ENCODE results near the gene MFNG. TPM values are rescaled to one million over a fixed set of nuclear protein-coding genes. Genes with fewer than 3 reads are reported as not detected.
A peak's percentile ranks its signal among the peaks of the same experiment; 100 is the strongest.

MFNG gene
- total and polyA plus RNA-seq, 4 experiments from 2014 or later: 213 to 441 (median 278) TPM

DNA sequence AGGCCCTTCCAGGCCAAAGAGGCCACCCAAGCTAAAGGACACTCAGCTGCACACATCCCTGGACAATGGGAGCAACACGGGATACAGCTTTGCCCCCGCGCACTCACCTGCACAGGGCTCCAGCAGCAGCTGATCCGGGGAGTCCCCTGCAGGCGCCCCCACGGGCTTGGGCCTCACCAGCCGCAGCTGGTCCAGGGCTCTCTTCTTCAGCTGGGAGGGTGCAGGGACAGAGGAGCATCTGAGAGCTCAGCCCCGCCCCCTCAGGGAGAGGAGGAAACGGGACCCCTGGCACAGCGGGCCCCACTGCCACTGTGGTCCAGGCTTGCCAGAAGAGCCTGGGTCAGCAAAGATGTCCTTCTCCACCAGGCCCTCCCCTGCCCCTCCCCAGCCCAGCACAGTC, 7.8 kb upstream of the MFNG start:
- Mint-ChIP-seq H3K4me1 (peaks cover 8 to 46% (median 23%) of the 10 kb centered on the region in 4 donors), H3K9me3 (no peaks in the 10 kb centered on the region), H3K4me3 (no peak overlapping the region), H3K27me3 (no peaks in the 10 kb centered on the region), H3K27ac (peak overlapping the region in 1 of 7 donors; percentile 72), H3K36me3 (no peaks in the 10 kb centered on the region)
- no peak overlapping the region for H3K27ac ChIP-seq (ENCODE audit: low read depth, low read length)
- CTCF ChIA-PET (ENCODE audit: partially characterized antibody): interaction anchor here (0.8 to 14.4 kb wide), 7 partner anchors 8 to 178 kb away, joined by 3 to 185 read pairs (median 4); no protein-coding TSS in a partner anchor
- H3K27me3 ChIP-seq (ENCODE audit: insufficient read depth, low read length): no peaks in the 10 kb centered on the region
- no peaks in the 10 kb centered on the region for H3K9me3 ChIP-seq (ENCODE audit: control insufficient read depth in 1 of 2, low read length in 2 of 2)
- no peak overlapping the region for H3K4me3 ChIP-seq (ENCODE audit: low read length in 2 of 2)
- H3K36me3 ChIP-seq (ENCODE audit: insufficient read depth, low read length): no peaks in the 10 kb centered on the region
- POLR2A ChIA-PET (ENCODE audit: partially characterized antibody): interaction anchor here (3.9 kb wide), 1 partner anchor 9 kb away, joined by 27 read pairs; the partner anchor contains the start of gene MFNG
- intact Hi-C loops (cut with micrococcal nuclease): no loop called here
- H3K4me1 ChIP-seq (ENCODE audit: insufficient read depth, low read length): peaks cover 15% of the 10 kb centered on the region
- DNase-seq: no peak

DNA sequence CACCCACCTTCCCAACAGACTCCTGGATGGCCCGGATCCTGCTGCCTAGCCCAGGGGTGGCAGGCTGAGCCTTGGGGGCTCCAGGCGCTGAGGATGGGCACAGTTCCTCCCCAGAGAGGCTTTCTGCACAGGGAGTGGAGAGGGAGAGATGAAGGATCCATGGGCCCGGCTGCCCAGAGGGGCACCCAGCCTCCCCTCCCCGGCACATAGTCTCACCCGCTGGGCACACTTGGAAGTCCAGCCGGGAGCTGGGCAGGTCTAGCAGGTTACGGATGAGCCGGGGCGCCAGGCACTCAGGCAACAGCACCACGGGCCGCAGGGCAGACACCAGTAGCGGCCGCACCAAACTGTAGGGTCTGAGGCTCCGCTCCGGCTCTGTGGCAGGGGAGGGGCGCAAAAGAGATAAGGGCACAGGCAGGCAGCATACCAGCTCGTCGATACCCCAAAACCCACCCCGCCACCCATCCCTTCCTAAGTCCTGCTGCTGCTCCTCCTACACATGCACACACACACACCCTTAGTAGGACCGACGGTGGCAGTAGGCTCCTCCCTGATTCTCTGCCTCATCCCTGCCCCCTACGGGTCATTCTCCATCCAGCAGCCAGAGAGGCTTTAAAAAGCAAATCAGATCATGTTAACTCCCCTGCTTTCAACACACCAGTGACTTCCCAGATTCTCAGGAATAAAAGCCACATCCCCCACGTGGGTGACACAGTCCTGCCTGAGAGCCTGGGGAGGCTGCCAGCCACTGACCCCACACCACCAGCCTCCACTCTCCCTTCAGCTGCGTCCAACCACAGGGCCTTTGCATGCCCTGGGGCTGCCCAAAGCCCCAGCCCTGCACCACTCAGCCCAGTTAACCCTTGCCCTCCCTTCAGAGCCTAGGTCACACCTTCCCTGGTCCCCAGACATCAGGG, 6.5 kb upstream of the MFNG start:
- Mint-ChIP-seq H3K27me3 (no peaks in the 10 kb centered on the region), H3K27ac (peak overlapping the region in 6 of 7 donors; percentile 12 to 94 (median 50)), H3K9me3 (no peaks in the 10 kb centered on the region), H3K4me1 (peaks cover 10 to 48% (median 28%) of the 10 kb centered on the region in 4 donors), H3K36me3 (no peaks in the 10 kb centered on the region), H3K4me3 (peak overlapping the region in 1 of 8 donors; percentile 25)
- peak; percentile 45 to 59 (median 53) for DNase-seq
- no peaks in the 10 kb centered on the region for H3K9me3 ChIP-seq (ENCODE audit: control insufficient read depth in 1 of 2, low read length in 2 of 2)
- no peak overlapping the region for H3K27ac ChIP-seq (ENCODE audit: low read depth, low read length)
- POLR2A ChIA-PET (ENCODE audit: partially characterized antibody): interaction anchor here (3.9 kb wide), 1 partner anchor 7 kb away, joined by 27 read pairs; the partner anchor contains the start of gene MFNG
- CTCF ChIA-PET (ENCODE audit: partially characterized antibody): interaction anchor here (1.0 to 14.4 kb wide), 5 partner anchors 9 to 176 kb away, joined by 3 to 185 read pairs (median 5); no protein-coding TSS in a partner anchor
- H3K36me3 ChIP-seq (ENCODE audit: insufficient read depth, low read length): no peaks in the 10 kb centered on the region
- H3K4me3 ChIP-seq (ENCODE audit: low read length in 2 of 2): no peak overlapping the region
- intact Hi-C loops (cut with micrococcal nuclease): no loop called here
- peaks cover 19% of the 10 kb centered on the region for H3K4me1 ChIP-seq (ENCODE audit: insufficient read depth, low read length)
- H3K27me3 ChIP-seq (ENCODE audit: insufficient read depth, low read length): no peaks in the 10 kb centered on the region

DNA sequence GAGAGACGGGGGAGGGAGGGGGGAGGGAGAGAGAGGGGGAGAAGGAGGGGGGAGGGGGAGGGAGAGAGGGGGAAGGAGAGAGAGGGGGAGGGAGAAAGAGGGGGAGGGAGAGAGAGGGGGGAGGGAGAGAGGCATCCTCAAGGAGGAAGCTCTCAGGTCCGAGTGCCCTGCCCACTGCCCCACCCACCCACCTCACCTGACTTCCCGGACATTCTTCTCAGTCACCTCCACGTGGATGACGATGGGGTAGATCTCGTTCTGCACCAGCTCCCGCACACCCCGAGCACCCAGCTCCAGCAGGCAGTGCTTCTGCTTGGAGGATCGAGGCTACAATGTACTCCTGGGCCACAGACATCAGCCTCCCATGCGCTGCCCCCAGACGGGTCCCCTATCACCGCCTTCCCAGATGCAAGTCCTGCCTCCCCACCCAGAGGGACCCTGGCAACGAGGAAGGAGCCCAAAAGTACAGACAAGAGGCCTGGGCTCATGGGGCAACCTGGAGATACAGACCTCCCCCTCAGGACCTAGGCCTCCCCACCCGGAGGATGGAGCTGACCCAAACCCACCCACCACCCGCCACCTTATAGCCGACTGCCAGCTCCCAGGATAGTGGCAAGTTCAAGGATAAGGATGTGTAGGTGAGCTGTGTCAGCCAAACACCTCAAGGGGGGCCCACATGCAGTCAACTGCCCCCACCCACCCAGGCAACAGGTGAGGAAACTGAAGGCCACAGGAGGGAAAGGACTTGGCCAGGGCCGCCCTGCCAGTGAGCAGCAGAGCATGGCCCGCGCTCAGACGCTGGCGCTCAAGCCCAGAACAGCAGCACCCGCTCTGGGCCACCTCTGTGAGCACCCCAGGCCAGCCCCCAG, 5.6 kb upstream of the MFNG start:
- H3K9me3 ChIP-seq (ENCODE audit: control insufficient read depth in 1 of 2, low read length in 2 of 2): no peaks in the 10 kb centered on the region
- ChIA-PET CTCF (ENCODE audit: partially characterized antibody) (interaction anchor here (1.0 to 14.4 kb wide), 2 partner anchors 18 to 175 kb away, joined by 3 to 185 read pairs; no protein-coding TSS in a partner anchor), POLR2A (ENCODE audit: partially characterized antibody) (no interaction called here)
- H3K27me3 Mint-ChIP-seq: no peaks in the 10 kb centered on the region
- H3K4me3 Mint-ChIP-seq: no peak overlapping the region
- no peak overlapping the region for H3K4me3 ChIP-seq (ENCODE audit: low read length in 2 of 2)
- H3K27ac ChIP-seq (ENCODE audit: low read depth, low read length): no peak overlapping the region
- H3K27ac Mint-ChIP-seq: peak overlapping the region in 2 of 7 donors; percentile 55 to 68
- no peaks in the 10 kb centered on the region for H3K27me3 ChIP-seq (ENCODE audit: insufficient read depth, low read length)
- H3K4me1 ChIP-seq (ENCODE audit: insufficient read depth, low read length): peaks cover 28% of the 10 kb centered on the region
- DNase-seq: peak in 1 of 5 donors; percentile 30
- H3K9me3 Mint-ChIP-seq: no peaks in the 10 kb centered on the region
- peaks cover 17 to 56% (median 36%) of the 10 kb centered on the region in 4 donors for H3K4me1 Mint-ChIP-seq
- H3K36me3 ChIP-seq (ENCODE audit: insufficient read depth, low read length): no peaks in the 10 kb centered on the region
- intact Hi-C loops (cut with micrococcal nuclease): no loop called here
- H3K36me3 Mint-ChIP-seq: no peaks in the 10 kb centered on the region

DNA sequence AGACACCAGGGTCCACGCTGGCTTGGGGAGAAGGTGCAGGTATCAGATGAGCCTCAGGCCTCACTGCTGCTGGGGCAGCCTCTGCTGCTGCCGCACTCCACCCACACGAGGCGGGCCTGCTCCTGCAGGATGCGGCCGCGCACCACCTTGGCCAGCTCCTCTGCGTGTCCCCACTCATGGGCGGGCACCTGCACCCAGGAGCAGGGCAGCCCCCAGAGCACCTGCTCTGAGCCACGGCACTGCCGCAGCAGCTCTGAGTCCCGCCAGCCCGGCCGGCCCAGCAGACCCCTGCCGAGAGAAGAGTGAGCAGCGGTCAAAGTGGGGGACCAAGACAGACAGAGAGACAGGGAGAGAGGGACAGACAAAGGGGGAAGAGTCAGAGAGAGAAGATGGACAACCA, 4.9 kb upstream of the MFNG start:
- H3K27me3 Mint-ChIP-seq: no peaks in the 10 kb centered on the region
- H3K4me1 Mint-ChIP-seq: peaks cover 22 to 62% (median 41%) of the 10 kb centered on the region in 4 donors
- H3K9me3 Mint-ChIP-seq: peaks cover 0 to 3% (median 0%) of the 10 kb centered on the region in 8 donors
- no peak for DNase-seq
- no peaks in the 10 kb centered on the region for H3K36me3 ChIP-seq (ENCODE audit: insufficient read depth, low read length)
- H3K27me3 ChIP-seq (ENCODE audit: insufficient read depth, low read length): no peaks in the 10 kb centered on the region
- no peaks in the 10 kb centered on the region for H3K36me3 Mint-ChIP-seq
- peaks cover 33% of the 10 kb centered on the region for H3K4me1 ChIP-seq (ENCODE audit: insufficient read depth, low read length)
- ChIA-PET POLR2A (ENCODE audit: partially characterized antibody) (no interaction called here), CTCF (ENCODE audit: partially characterized antibody) (interaction anchor here (2.2 to 14.4 kb wide), 2 partner anchors 18 to 32 kb away, joined by 5 to 185 read pairs; no protein-coding TSS in a partner anchor)
- intact Hi-C loops (cut with micrococcal nuclease): no loop called here
- peak overlapping the region in 2 of 7 donors; percentile 55 to 56 for H3K27ac Mint-ChIP-seq
- no peak overlapping the region for H3K4me3 ChIP-seq (ENCODE audit: low read length in 2 of 2)
- H3K9me3 ChIP-seq (ENCODE audit: control insufficient read depth in 1 of 2, low read length in 2 of 2): no peaks in the 10 kb centered on the region
- H3K4me3 Mint-ChIP-seq: no peak overlapping the region
- no peak overlapping the region for H3K27ac ChIP-seq (ENCODE audit: low read depth, low read length)

DNA sequence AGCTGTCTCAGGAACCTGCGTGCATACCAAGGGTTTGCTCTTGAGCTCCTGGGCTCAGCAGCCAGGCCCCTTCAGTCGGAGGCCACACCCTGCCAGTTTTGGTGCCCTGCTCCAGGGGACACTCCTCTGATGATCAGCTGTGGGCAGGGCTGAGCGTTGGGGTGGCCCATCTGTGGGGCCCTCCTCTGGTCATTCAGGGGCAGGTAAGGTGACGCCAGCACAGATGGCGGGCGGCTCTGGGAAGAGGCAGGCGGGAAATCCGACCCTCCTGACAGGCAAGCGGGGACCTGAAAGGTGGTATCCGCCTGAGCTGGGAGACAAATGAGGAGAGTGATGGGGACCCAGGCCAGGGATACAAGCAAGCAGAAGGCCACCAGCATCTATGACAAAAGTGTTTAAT, 3.8 kb upstream of the MFNG start:
- peak overlapping the region in 1 of 8 donors; percentile 68 for H3K4me3 Mint-ChIP-seq
- H3K4me1 Mint-ChIP-seq: peaks cover 22 to 65% (median 45%) of the 10 kb centered on the region in 4 donors
- H3K36me3 Mint-ChIP-seq: peaks cover 0 to 5% of the 10 kb centered on the region in 2 donors
- POLR2A ChIA-PET (ENCODE audit: partially characterized antibody): interaction anchor here (0.9 to 2.2 kb wide), 2 partner anchors 16 to 26 kb away, joined by 3 to 9 read pairs; no protein-coding TSS in a partner anchor
- H3K4me1 ChIP-seq (ENCODE audit: insufficient read depth, low read length): peaks cover 36% of the 10 kb centered on the region
- no peaks in the 10 kb centered on the region for H3K27me3 Mint-ChIP-seq
- no peaks in the 10 kb centered on the region for H3K36me3 ChIP-seq (ENCODE audit: insufficient read depth, low read length)
- CTCF ChIA-PET (ENCODE audit: partially characterized antibody): interaction anchor here (1.0 to 14.4 kb wide), 5 partner anchors 17 to 174 kb away, joined by 3 to 185 read pairs (median 5); no protein-coding TSS in a partner anchor
- intact Hi-C loops (cut with micrococcal nuclease): no loop called here
- H3K4me3 ChIP-seq (ENCODE audit: low read length in 2 of 2): no peak overlapping the region
- H3K9me3 ChIP-seq (ENCODE audit: control insufficient read depth in 1 of 2, low read length in 2 of 2): no peaks in the 10 kb centered on the region
- no peak for DNase-seq
- H3K9me3 Mint-ChIP-seq: peaks cover 0 to 3% (median 0%) of the 10 kb centered on the region in 8 donors
- H3K27ac ChIP-seq (ENCODE audit: low read depth, low read length): no peak overlapping the region
- H3K27me3 ChIP-seq (ENCODE audit: insufficient read depth, low read length): no peaks in the 10 kb centered on the region
- peak overlapping the region in 4 of 7 donors; percentile 39 to 78 (median 57) for H3K27ac Mint-ChIP-seq

DNA sequence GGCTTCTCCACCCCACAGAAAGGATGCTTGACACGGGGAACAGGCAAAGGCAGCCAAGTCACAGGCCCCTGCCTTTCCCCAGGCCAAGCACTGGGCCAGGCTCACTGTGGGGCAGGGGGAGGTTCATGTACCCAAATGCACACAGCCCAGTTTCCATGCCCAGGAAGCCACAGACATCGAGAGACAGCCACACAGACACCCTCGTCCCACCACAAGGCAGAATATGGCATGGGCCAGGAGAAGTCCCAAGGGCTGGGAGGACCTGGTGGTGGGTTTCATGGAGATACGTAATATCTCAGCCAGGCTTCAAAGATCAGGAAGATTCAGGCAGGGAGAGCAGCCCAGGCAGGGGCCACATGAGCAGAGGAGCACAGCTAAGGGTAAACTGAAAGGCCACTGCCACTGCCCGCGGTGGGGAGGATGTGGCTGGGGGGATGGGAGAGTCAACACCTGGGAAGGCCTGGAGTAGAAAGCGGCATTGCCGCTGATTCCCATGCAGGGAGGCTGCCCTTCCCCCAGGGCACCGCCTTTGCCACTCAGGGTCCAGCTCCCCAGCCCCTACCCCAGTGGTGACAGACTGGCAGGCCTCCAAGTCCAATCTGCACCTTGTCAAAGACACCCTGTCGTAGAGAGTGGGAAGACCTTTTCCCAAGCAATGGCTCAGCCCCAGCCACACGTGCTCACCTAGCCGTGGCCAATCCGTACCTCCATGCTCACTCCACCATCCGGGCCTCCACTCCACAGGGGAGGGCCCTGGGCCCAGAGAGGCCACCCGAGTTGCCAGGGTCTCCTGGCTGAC, 2.4 kb upstream of the MFNG start:
- H3K36me3 ChIP-seq (ENCODE audit: insufficient read depth, low read length): no peaks in the 10 kb centered on the region
- H3K27ac ChIP-seq (ENCODE audit: low read depth, low read length): no peak overlapping the region
- POLR2A ChIA-PET (ENCODE audit: partially characterized antibody): interaction anchor here (0.8 to 2.2 kb wide), 2 partner anchors 15 to 119 kb away, joined by 5 to 9 read pairs; no protein-coding TSS in a partner anchor
- Mint-ChIP-seq H3K9me3 (peaks cover 0 to 3% (median 0%) of the 10 kb centered on the region in 8 donors), H3K4me1 (peaks cover 27 to 77% (median 50%) of the 10 kb centered on the region in 4 donors), H3K27me3 (no peaks in the 10 kb centered on the region), H3K4me3 (peak overlapping the region in 4 of 8 donors; percentile 24 to 67 (median 41)), H3K36me3 (peaks cover 0 to 15% of the 10 kb centered on the region in 2 donors), H3K27ac (peak overlapping the region; percentile 43 to 98 (median 78))
- no peak for DNase-seq
- H3K4me3 ChIP-seq (ENCODE audit: low read length in 2 of 2): no peak overlapping the region
- peaks cover 47% of the 10 kb centered on the region for H3K4me1 ChIP-seq (ENCODE audit: insufficient read depth, low read length)
- CTCF ChIA-PET (ENCODE audit: partially characterized antibody): interaction anchor here (1.8 to 14.4 kb wide), 3 partner anchors 15 to 78 kb away, joined by 5 to 185 read pairs (median 6); no protein-coding TSS in a partner anchor
- intact Hi-C loops (cut with micrococcal nuclease): no loop called here
- H3K27me3 ChIP-seq (ENCODE audit: insufficient read depth, low read length): no peaks in the 10 kb centered on the region
- no peaks in the 10 kb centered on the region for H3K9me3 ChIP-seq (ENCODE audit: control insufficient read depth in 1 of 2, low read length in 2 of 2)
